Measurements from ENCODE around the gene SREK1IP1.

GRCh38 chr5:64678374-64678773 is 90.1 kb downstream of the SREK1IP1 start:
- TF ChIP-seq GATA2 (IDR thresholded peaks at IDR 0.05; ENCODE audit: low read depth, low read length) (no peak), GATA3 (IDR thresholded peaks at IDR 0.05; ENCODE audit: low read depth, low read length) (no peak)

Measured in SH-SY5Y (cell line).